Measurements from ENCODE around the gene ASPN.

DNA sequence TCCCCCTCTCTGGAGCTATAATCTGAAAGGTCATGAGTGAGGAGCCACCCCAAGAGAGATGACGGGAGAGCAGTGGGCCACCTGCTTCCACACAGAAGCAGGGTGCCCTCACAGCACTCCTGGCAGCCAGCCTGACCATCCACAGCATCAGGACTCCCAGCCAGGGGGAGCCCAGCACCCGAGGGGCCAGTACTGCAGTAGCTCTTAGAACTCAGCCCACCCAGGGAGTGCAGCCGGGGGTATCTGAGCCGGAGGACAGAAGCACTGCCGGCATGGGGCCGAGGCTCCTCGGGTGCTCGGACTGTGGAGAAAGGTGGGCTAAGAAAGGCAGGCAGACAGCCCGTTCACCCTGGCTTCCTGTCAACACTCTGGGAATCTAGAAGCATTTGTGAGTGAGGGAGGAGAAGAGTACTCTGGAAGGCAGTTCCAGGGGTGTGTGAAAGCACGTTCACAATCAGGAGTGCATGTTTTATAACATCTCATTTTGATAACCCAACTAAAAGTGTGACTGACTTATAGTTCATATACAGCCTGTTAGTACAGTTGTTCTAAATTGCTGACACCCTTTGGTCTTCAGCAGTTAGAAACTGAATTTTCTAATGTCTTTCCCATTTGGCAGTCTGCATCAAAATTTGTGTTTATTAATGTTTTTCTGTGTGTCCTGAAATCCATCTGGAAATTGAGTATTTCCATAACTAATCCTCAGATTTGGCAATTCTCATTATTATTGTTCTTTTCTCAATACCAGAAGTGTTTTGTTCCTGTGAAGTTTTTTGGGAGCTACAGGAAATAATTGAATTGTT is 25.9 kb upstream of the ASPN start:
- TF ChIP-seq EZH2 (IDR thresholded peaks at IDR 0.05; ENCODE audit: insufficient read depth, poor library complexity, severe bottlenecking) (no peak), EZH2phosphoT487 (IDR thresholded peaks at IDR 0.05; ENCODE audit: insufficient read depth, low read depth) (no peak)

Data from GM23248 (cell line).